Measurements from ENCODE around the gene TIMM22. TPM values are rescaled to one million over a fixed set of nuclear protein-coding genes. Genes with fewer than 3 reads are reported as not detected.

Gene TIMM22
- total RNA-seq, 1 donor from 2014 or later, result 19.5 TPM

DNA sequence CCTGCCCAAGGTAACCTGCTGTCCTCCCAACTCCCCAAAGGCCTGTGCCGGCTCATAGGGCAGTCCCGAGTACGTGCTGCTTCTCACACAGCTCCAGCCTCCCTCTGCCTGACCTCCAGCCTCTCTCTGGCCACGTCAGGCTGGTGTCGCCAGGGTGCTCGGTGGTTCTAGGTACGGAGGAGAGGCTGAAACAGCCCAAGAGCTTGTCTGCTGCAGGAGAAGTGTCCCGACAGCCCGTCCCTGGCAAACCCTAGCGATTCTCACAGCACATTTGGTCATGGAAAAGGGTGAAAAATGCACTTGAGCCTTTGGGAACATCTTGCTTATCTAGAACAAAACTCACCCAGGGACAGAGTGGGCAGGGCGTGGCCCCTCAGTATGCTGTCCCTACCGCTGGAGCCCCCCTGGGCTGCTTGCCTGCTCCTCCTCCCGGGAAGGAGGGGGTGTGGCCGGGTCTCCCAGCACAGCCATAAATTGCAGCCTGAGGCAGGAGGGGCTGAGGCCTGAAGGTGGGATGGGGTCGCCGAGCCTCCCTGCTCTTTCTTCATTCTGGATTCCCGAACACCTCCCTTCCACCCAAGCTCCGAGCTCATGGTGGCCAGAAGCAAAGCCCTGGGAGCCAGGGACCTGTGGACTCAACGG is 40.4 kb downstream of the TIMM22 start:
- Mint-ChIP-seq H3K27me3 (ENCODE audit: low read depth) (peaks cover 3% of the 10 kb centered on the region), H3K4me3 (no peak overlapping the region), H3K36me3 (ENCODE audit: low read depth) (peaks cover 6% of the 10 kb centered on the region), H3K27ac (ENCODE audit: unreplicated experiment) (peak overlapping the region; percentile 43), H3K9me3 (peaks cover 4% of the 10 kb centered on the region), H3K4me1 (peaks cover 28% of the 10 kb centered on the region)
- TF ChIP-seq, protein P1, sequence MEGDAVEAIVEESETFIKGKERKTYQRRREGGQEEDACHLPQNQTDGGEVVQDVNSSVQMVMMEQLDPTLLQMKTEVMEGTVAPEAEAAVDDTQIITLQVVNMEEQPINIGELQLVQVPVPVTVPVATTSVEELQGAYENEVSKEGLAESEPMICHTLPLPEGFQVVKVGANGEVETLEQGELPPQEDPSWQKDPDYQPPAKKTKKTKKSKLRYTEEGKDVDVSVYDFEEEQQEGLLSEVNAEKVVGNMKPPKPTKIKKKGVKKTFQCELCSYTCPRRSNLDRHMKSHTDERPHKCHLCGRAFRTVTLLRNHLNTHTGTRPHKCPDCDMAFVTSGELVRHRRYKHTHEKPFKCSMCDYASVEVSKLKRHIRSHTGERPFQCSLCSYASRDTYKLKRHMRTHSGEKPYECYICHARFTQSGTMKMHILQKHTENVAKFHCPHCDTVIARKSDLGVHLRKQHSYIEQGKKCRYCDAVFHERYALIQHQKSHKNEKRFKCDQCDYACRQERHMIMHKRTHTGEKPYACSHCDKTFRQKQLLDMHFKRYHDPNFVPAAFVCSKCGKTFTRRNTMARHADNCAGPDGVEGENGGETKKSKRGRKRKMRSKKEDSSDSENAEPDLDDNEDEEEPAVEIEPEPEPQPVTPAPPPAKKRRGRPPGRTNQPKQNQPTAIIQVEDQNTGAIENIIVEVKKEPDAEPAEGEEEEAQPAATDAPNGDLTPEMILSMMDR (conservative IDR thresholded peaks at IDR 0.05), result no peak
- no peak for DNase-seq (ENCODE audit: low read depth, low spot score)

DNA sequence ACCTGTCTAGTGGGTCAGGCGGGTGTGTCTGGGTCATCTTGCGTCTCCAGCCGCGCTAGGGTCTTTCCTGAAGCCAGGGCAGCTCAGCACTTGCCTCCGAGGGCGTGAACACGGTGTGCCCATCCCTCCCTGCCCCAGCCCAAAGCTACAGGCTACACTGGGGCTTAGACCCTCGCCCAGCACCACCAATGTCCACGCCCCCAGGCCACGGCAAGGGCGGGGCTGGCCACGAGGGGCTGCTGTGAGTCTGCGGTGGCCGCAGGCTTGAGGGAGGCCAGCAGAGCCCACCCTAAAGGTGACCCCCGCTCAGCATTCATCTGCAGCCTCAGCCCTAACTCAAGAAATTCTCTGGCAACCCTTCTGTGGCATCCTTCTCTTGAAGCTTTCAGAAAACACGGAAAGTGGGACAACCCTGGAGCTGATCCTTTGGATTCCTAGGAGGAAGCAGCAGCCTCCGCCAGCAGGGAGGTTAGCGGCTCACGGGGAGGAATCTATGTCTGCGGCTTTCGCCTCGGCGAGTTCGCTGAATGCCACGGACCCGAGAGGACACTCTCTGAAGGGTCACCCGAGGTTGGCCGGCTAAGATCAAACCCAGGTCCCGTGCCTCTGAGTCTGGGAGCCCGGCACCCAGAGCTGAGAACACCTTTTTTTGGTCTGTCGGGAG is 41.7 kb downstream of the TIMM22 start:
- no peak overlapping the region for H3K27ac Mint-ChIP-seq (ENCODE audit: unreplicated experiment)
- H3K36me3 Mint-ChIP-seq (ENCODE audit: low read depth), result peaks cover 10% of the 10 kb centered on the region
- H3K4me1 Mint-ChIP-seq, result peaks cover 30% of the 10 kb centered on the region
- TF ChIP-seq, protein P1 (conservative IDR thresholded peaks at IDR 0.05), result no peak
- no peaks in the 10 kb centered on the region for H3K27me3 Mint-ChIP-seq (ENCODE audit: low read depth)
- peaks cover 4% of the 10 kb centered on the region for H3K9me3 Mint-ChIP-seq
- DNase-seq (ENCODE audit: low read depth, low spot score), result no peak
- H3K4me3 Mint-ChIP-seq, result no peak overlapping the region

DNA sequence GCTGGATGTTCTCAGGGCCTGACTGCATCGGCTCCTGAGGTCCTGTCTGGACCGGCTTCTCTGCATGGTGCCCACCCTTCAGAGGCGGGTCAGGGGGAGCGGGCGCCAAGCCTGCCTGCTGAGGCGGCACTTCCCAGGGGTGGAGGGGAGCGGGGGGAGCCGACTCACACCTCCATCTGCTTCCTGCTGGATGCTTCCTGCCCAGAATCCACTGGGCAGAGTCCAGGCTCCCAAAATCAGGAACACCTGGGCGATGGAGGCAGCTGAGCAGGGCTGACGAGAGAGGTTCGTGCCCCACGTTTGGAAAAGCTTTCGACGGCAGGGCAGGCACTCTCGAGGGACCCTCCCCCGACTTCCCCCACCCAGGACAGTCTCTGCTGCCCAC is 42.2 kb downstream of the TIMM22 start:
- Mint-ChIP-seq H3K4me1 (peaks cover 33% of the 10 kb centered on the region), H3K4me3 (no peak overlapping the region), H3K36me3 (ENCODE audit: low read depth) (peaks cover 10% of the 10 kb centered on the region), H3K27ac (ENCODE audit: unreplicated experiment) (no peak overlapping the region), H3K9me3 (peaks cover 4% of the 10 kb centered on the region), H3K27me3 (ENCODE audit: low read depth) (no peaks in the 10 kb centered on the region)
- DNase-seq (ENCODE audit: low read depth, low spot score), result no peak
- TF ChIP-seq, protein P1 (conservative IDR thresholded peaks at IDR 0.05), result no peak

DNA sequence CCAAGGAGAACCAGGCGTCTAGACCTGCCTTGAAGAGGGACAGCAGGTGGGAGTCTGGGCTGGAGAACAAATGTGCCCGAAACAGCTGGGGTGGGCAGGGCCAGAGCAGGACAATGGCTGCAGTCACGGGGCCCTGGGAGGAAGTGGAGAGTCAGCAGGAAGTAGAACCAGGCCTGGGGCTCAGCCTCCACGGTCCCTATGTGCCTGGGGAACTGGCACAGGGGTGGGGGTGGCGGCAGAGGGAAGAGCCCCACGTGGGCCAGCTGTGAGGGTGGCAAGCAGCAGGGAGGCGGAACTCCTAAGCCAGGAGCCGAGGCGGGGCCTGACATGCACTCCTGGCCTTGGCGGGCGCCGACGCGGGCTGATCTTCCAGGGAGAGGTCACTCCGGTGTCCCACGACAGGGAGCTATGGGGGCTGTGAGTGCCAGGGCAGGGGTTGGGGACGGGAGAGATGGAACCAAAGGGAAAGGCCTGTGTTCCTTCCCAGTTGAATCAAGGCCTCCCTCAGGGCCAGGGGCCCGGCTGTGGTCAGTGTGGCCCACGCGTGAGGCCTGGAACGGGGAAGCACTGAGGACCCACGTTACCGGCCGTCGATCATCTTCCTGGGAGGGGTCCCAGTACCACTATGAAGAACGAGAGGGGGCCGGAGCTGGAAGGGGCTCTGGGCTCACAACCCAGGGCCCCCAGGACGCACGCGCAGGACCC is 42.7 kb downstream of the TIMM22 start:
- Mint-ChIP-seq H3K4me1 (peaks cover 34% of the 10 kb centered on the region), H3K4me3 (peak overlapping the region; percentile 38), H3K27me3 (ENCODE audit: low read depth) (no peaks in the 10 kb centered on the region), H3K27ac (ENCODE audit: unreplicated experiment) (peak overlapping the region; percentile 96), H3K9me3 (peaks cover 4% of the 10 kb centered on the region), H3K36me3 (ENCODE audit: low read depth) (peaks cover 10% of the 10 kb centered on the region)
- TF ChIP-seq, protein P1 (conservative IDR thresholded peaks at IDR 0.05), result no peak
- DNase-seq (ENCODE audit: low read depth, low spot score), result peak; percentile 40

DNA sequence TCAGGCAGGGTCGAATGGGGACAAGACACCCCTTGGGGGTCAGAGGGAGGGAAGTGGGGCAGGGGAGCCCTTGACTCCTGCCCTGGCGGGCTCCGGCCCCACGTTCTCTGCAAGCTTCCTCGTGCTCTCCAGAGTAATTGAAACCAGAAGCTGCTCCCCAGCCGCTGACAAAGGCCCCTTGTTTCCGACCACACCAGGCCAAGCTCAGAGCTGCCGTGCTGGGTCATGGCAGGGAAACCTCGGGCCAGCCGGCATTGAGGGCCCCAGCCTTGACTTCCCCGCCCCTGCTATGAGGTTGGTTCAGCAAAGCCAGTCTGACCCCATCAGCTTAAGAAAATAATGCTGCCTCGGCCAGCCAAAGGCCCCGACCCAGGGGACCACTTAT is 43.3 kb downstream of the TIMM22 start:
- Mint-ChIP-seq H3K4me1 (peaks cover 40% of the 10 kb centered on the region), H3K27me3 (ENCODE audit: low read depth) (no peaks in the 10 kb centered on the region), H3K9me3 (peaks cover 4% of the 10 kb centered on the region), H3K4me3 (peak overlapping the region; percentile 38), H3K36me3 (ENCODE audit: low read depth) (peaks cover 10% of the 10 kb centered on the region), H3K27ac (ENCODE audit: unreplicated experiment) (peak overlapping the region; percentile 96)
- DNase-seq (ENCODE audit: low read depth, low spot score), result peak; percentile 50
- TF ChIP-seq, protein P1 (conservative IDR thresholded peaks at IDR 0.05), result no peak
